Germinal center (tissue), 1 donor: Measurements from ENCODE around the gene SLC10A1.

Source experiments
- DNase-seq: peaks from one replicate; pipeline ENCODE4 v3.0.0; 2012; ENCODE audit warnings: mixed read lengths, low spot score

Gene SLC10A1

GRCh38 chr14:69808919-69809808 lies 12.1 kb upstream of the SLC10A1 start:
- no peak for DNase-seq

GRCh38 chr14:69807192-69807591 lies 10.2 kb upstream of the SLC10A1 start:
- no peak for DNase-seq

- no peak for DNase-seq
Measured at GRCh38 chr14:69804902-69805301, 7.9 kb upstream of the SLC10A1 start.

GRCh38 chr14:69803753-69804152 lies 6.7 kb upstream of the SLC10A1 start:
- no peak for DNase-seq

- no peak for DNase-seq
Measured at GRCh38 chr14:69798339-69798735, 1.3 kb upstream of the SLC10A1 start.

- no peak for DNase-seq
Measured at GRCh38 chr14:69797573-69798338, 715 bp upstream of the SLC10A1 start.

- DNase-seq: no peak
Measured at GRCh38 chr14:69795691-69796090, 1.4 kb downstream of the SLC10A1 start.

- no peak for DNase-seq
Measured at GRCh38 chr14:69794791-69795190, 2.2 kb downstream of the SLC10A1 start.

GRCh38 chr14:69792887-69793421 lies 4.1 kb downstream of the SLC10A1 start:
- no peak for DNase-seq

GRCh38 chr14:69789118-69789640 lies 7.9 kb downstream of the SLC10A1 start:
- DNase-seq: no peak

GRCh38 chr14:69786603-69787002 lies 10.4 kb downstream of the SLC10A1 start:
- no peak for DNase-seq

- DNase-seq: no peak
Measured at GRCh38 chr14:69784942-69785341, 12.1 kb downstream of the SLC10A1 start.

GRCh38 chr14:69780952-69781351 lies 16.1 kb downstream of the SLC10A1 start:
- DNase-seq: no peak

- no peak for DNase-seq
Measured at GRCh38 chr14:69780092-69780491, 16.9 kb downstream of the SLC10A1 start.

GRCh38 chr14:69779088-69779487 lies 18.0 kb downstream of the SLC10A1 start:
- no peak for DNase-seq

GRCh38 chr14:69776875-69777453 lies 20.1 kb downstream of the SLC10A1 start:
- DNase-seq: no peak

- no peak for DNase-seq
Measured at GRCh38 chr14:69775012-69775411, 22.0 kb downstream of the SLC10A1 start.

- no peak for DNase-seq
Measured at GRCh38 chr14:69773571-69774276, 23.3 kb downstream of the SLC10A1 start.

GRCh38 chr14:69772082-69773017 lies 24.7 kb downstream of the SLC10A1 start:
- DNase-seq: no peak

- DNase-seq: no peak
Measured at GRCh38 chr14:69771136-69771535, 25.9 kb downstream of the SLC10A1 start.

- no peak for DNase-seq
Measured at GRCh38 chr14:69770559-69770958, 26.5 kb downstream of the SLC10A1 start.
